BLaER1 (cell line): ENCODE data around the gene BMP2K.
"Not testable (repeated sequence)": the region's sequence is repeated elsewhere in the genome, so short reads cannot be mapped to it uniquely, and the experiment has no call there.

ENCODE experiments used
- H3K27ac ChIP-seq: shearing (Covaris generic); formaldehyde crosslinking; 2 replicates; pipeline ENCODE4 v1.8.1; 2022
- H3K27me3 ChIP-seq: shearing (Covaris generic); formaldehyde crosslinking; 2 replicates; pipeline ENCODE4 v1.8.1; 2022
- H3K36me3 ChIP-seq: shearing (Covaris generic); formaldehyde crosslinking; 2 replicates; pipeline ENCODE4 v1.8.1; 2022
- H3K4me1 ChIP-seq: shearing (Covaris generic); formaldehyde crosslinking; 2 replicates; pipeline ENCODE4 v1.8.1; 2022
- H3K4me2 ChIP-seq: shearing (Covaris generic); formaldehyde crosslinking; 2 replicates; pipeline ENCODE4 v1.8.1; 2022
- H3K4me3 ChIP-seq: shearing (Covaris generic); formaldehyde crosslinking; 2 replicates; pipeline ENCODE4 v1.8.1; 2022
- H3K9ac ChIP-seq: shearing (Covaris generic); formaldehyde crosslinking; 2 replicates; pipeline ENCODE4 v1.8.1; 2022
- H3K9me3 ChIP-seq: shearing (Covaris generic); formaldehyde crosslinking; 2 replicates; pipeline ENCODE4 v1.8.1; 2022
- H4K20me1 ChIP-seq: shearing (Covaris generic); formaldehyde crosslinking; 2 replicates; pipeline ENCODE4 v1.8.1; 2022
- Cebpa-rat ChIP-seq: shearing (Covaris generic); IDR thresholded peaks from 2 replicates; pipeline ENCODE4 v1.8.1; 2022

BMP2K gene

DNA sequence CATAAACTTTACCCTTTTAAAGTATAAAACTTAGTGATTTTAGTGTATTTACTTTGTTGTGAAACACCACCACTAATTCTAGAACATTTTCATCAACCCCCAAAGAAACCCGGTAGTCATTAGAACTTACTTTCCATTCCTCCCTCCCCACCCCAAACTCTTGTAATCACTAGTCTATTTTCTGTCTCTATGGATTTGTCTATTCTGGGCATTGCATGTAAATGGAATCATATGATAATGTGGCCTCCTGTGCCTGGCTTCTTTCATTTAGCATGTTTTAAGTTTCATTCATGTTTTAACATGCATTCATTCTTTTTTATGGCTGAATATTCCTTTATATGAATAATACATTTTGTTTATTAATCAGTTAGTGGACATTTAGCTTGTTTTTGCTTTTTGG lies 27.8 kb downstream of the BMP2K start:
- Histone ChIP-seq H3K9me3 (peaks cover 64% of the 10 kb centered on the region), H3K36me3 (peaks cover 22% of the 10 kb centered on the region), H3K4me3 (no peak overlapping the region), H4K20me1 (peaks cover 41% of the 10 kb centered on the region; the same call in 1 of the 2 replicates), H3K4me1 (no peaks in the 10 kb centered on the region), H3K4me2 (no peak overlapping the region), H3K9ac (no peak overlapping the region), H3K27ac (no peak overlapping the region), H3K27me3 (no peaks in the 10 kb centered on the region)
- TF ChIP-seq Cebpa-rat = no peak

DNA sequence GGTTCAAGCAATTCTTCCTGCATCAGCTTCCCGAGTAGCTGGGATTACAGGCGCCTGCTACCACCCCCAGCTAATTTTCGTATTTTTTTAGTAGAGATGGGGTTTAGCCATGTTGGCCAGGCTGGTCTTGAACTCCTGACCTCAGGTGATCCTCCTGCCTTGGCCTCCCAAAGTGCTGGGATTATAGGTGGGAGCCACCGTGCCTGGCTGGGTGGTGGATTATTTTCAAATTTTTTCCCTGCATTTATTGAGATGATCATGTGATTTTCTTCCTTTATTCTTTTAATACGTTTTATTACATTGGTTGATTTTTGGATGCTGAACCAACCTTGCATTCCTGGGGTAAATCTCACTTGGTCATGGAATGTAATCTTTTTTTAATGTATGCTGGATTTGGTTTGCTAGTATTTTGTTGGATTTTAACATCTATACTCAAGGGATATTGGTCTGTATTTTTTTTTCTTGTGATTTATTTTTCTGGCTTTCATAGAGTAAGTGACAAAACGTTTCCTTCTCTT lies 30.9 kb downstream of the BMP2K start:
- Histone ChIP-seq H3K4me3 (no peak overlapping the region), H3K4me2 (no peak overlapping the region), H3K9me3 (peaks cover 51% of the 10 kb centered on the region), H3K9ac (no peak overlapping the region), H3K27ac (no peak overlapping the region), H3K36me3 (peaks cover 31% of the 10 kb centered on the region), H3K27me3 (no peaks in the 10 kb centered on the region), H4K20me1 (peaks cover 48% of the 10 kb centered on the region; the same call in 1 of the 2 replicates), H3K4me1 (no peaks in the 10 kb centered on the region)
- TF ChIP-seq Cebpa-rat = no peak

DNA sequence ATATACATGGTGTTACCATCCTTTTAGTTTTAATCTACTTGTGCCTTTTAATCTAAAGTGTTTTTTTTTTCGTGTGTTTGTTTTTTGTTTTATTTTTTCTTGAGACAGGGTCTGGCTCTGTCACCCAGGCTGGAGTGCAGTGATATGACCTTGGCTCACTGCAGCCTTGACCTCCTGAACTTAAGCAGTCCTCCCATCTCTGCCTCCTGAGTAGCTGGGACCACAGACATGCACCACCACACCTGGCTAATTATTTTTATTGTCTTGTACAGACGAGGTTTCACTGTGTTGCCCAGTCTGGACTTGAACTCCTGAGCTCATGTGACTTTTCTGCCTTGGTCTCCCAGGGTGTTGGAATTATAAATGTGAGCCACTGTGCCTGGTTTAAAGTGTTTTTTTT lies 33.1 kb downstream of the BMP2K start:
- Histone ChIP-seq H4K20me1 (peaks cover 63% of the 10 kb centered on the region; the same call in 1 of the 2 replicates), H3K27ac (no peak overlapping the region)

GRCh38 chr4:78809928-78810835 lies 34.0 kb downstream of the BMP2K start:
- H4K20me1 ChIP-seq = peaks cover 64% of the 10 kb centered on the region; the same call in 1 of the 2 replicates
- H3K27me3 ChIP-seq = no peaks in the 10 kb centered on the region
- H3K36me3 ChIP-seq = peaks cover 57% of the 10 kb centered on the region
- no peak overlapping the region for H3K9ac ChIP-seq
- H3K27ac ChIP-seq = no peak overlapping the region
- H3K9me3 ChIP-seq = peaks cover 47% of the 10 kb centered on the region
- TF ChIP-seq Cebpa-rat = no peak
- no peaks in the 10 kb centered on the region for H3K4me1 ChIP-seq
- H3K4me3 ChIP-seq = no peak overlapping the region
- no peak overlapping the region for H3K4me2 ChIP-seq

More for the DNA sequence above, 33.1 kb downstream of the BMP2K start:
- TF ChIP-seq Cebpa-rat = no peak
- H3K36me3 ChIP-seq = peaks cover 54% of the 10 kb centered on the region
- H3K4me2 ChIP-seq = no peak overlapping the region
- H3K27me3 ChIP-seq = no peaks in the 10 kb centered on the region
- H3K9ac ChIP-seq = no peak overlapping the region
- no peaks in the 10 kb centered on the region for H3K4me1 ChIP-seq
- no peak overlapping the region for H3K4me3 ChIP-seq
- peaks cover 53% of the 10 kb centered on the region for H3K9me3 ChIP-seq

GRCh38 chr4:78811034-78811433 lies 34.9 kb downstream of the BMP2K start:
- H3K27me3 ChIP-seq = no peaks in the 10 kb centered on the region
- H4K20me1 ChIP-seq = peaks cover 64% of the 10 kb centered on the region; the same call in 1 of the 2 replicates
- peaks cover 40% of the 10 kb centered on the region for H3K9me3 ChIP-seq
- H3K36me3 ChIP-seq = peaks cover 53% of the 10 kb centered on the region
- H3K9ac ChIP-seq = no peak overlapping the region
- no peak overlapping the region for H3K27ac ChIP-seq
- no peak for TF ChIP-seq Cebpa-rat
- H3K4me1 ChIP-seq = no peaks in the 10 kb centered on the region
- H3K4me2 ChIP-seq = no peak overlapping the region
- H3K4me3 ChIP-seq = no peak overlapping the region

- Histone ChIP-seq H3K4me1 (no peaks in the 10 kb centered on the region), H3K36me3 (peaks cover 34% of the 10 kb centered on the region), H3K4me2 (no peak overlapping the region), H3K27me3 (no peaks in the 10 kb centered on the region), H3K9ac (no peak overlapping the region), H3K27ac (no peak overlapping the region), H3K4me3 (no peak overlapping the region), H4K20me1 (peaks cover 43% of the 10 kb centered on the region), H3K9me3 (peaks cover 13% of the 10 kb centered on the region)
- TF ChIP-seq Cebpa-rat = no peak
Measured at GRCh38 chr4:78818530-78819079, 42.5 kb downstream of the BMP2K start.

GRCh38 chr4:78824001-78824400 lies 47.9 kb downstream of the BMP2K start:
- peaks cover 54% of the 10 kb centered on the region for H4K20me1 ChIP-seq
- H3K27ac ChIP-seq = no peak overlapping the region
- H3K36me3 ChIP-seq = peaks cover 46% of the 10 kb centered on the region
- H3K9ac ChIP-seq = no peak overlapping the region
- no peaks in the 10 kb centered on the region for H3K9me3 ChIP-seq
- H3K4me2 ChIP-seq = no peak overlapping the region
- H3K4me3 ChIP-seq = no peak overlapping the region
- no peak for TF ChIP-seq Cebpa-rat
- no peaks in the 10 kb centered on the region for H3K4me1 ChIP-seq
- no peaks in the 10 kb centered on the region for H3K27me3 ChIP-seq

DNA sequence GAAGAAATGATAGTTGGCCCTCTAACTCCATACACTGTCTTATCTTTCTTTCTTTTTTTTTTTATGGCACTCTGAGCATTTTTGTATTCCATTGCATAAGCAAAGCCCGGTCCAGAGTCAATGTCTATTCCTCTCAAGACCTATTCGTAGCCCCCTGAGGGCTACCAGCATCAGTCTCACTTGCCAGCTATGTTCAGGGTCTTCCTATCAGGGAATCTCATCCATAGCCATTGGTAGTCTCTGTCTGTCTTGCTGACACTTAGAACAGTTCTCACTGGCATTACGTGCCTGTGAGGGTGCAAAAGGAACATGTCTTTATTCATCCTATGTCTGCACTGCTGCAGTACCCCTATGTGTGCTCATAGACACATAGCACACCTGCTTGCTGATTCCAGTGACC lies 51.0 kb downstream of the BMP2K start:
- H4K20me1 ChIP-seq = peaks cover 30% of the 10 kb centered on the region
- H3K9ac ChIP-seq = no peak overlapping the region
- H3K27ac ChIP-seq = no peak overlapping the region
- no peaks in the 10 kb centered on the region for H3K27me3 ChIP-seq
- H3K36me3 ChIP-seq = peaks cover 67% of the 10 kb centered on the region
- no peak overlapping the region for H3K4me2 ChIP-seq
- TF ChIP-seq Cebpa-rat = no peak
- H3K4me1 ChIP-seq = no peaks in the 10 kb centered on the region
- H3K9me3 ChIP-seq = no peaks in the 10 kb centered on the region
- no peak overlapping the region for H3K4me3 ChIP-seq

GRCh38 chr4:78829296-78829695 lies 53.1 kb downstream of the BMP2K start:
- H3K27ac ChIP-seq = no peak overlapping the region
- no peaks in the 10 kb centered on the region for H3K27me3 ChIP-seq
- no peaks in the 10 kb centered on the region for H3K4me1 ChIP-seq
- H3K9me3 ChIP-seq = no peaks in the 10 kb centered on the region
- no peak overlapping the region for H3K4me2 ChIP-seq
- H3K36me3 ChIP-seq = peaks cover 78% of the 10 kb centered on the region
- peaks cover 18% of the 10 kb centered on the region for H4K20me1 ChIP-seq
- H3K4me3 ChIP-seq = no peak overlapping the region
- H3K9ac ChIP-seq = no peak overlapping the region
- TF ChIP-seq Cebpa-rat = no peak

DNA sequence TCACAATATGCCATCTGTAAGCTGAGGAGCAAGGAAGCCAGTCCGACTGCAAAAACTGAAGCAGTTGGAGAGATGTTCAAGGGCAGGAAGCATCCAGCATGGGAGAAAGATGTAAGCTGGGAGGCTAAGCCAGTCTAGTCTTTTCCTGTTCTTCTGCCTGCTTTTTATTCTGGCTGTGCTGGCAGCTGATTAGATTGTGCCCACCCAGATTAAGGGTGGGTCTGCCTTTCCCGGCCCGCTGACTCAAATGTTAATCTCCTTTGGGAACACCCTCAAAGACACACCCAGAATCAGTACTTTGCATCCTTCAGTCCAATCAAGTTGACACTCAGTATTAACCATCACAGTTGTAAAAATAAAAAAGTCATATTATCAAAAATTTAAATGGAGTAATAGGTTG lies 63.5 kb downstream of the BMP2K start:
- not testable (repeated sequence) for H3K4me1 ChIP-seq, H3K4me2 ChIP-seq, H3K27ac ChIP-seq, H3K9ac ChIP-seq, H4K20me1 ChIP-seq, H3K4me3 ChIP-seq, H3K27me3 ChIP-seq
- H3K9me3 ChIP-seq = peaks cover 16% of the 10 kb centered on the region
- H3K36me3 ChIP-seq = peaks cover 61% of the 10 kb centered on the region

DNA sequence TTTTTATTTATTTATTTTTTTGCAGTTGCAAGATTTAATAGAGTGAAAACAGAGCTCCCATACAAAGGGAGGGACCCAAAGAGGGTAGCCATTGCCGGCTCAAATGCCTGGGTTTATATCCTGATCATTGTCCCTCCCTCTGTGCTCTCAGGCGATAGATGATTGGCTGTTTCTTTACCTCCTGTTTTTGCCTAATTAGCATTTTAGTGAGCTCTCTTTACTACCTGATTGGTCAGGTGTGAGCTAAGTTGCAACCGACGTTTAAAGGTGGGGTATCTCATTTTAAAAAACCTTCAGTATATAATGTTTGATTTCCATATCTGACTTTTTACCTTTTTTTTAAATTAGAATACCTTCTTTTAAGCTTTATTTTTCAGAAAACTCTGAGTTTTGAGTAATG lies 64.1 kb downstream of the BMP2K start:
- H3K9ac ChIP-seq, H3K27ac ChIP-seq, H4K20me1 ChIP-seq, H3K4me3 ChIP-seq, H3K4me2 ChIP-seq, H3K4me1 ChIP-seq, H3K27me3 ChIP-seq: not testable (repeated sequence)
- H3K36me3 ChIP-seq = peaks cover 59% of the 10 kb centered on the region
- peaks cover 16% of the 10 kb centered on the region for H3K9me3 ChIP-seq
